Measurements from ENCODE around the gene MAGI3.

DNA sequence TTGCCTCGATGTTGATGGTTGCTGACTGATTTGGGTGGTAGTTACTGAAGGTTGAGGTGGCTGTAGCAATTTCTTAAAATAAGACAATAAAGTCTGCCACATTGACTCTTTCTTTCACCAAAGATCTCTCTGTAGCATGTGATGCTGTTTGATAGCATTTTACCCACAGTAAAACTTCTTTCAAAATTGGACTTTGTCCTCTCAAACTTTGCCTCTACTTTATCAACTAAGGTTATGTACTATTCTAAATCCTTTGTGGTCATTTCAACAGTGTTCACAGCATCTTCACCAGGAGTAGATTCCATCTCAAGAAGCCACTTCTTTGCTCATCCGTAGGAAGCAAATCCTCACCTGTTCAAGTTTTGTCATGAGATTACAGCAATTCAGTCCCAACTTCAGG, 275.8 kb downstream of the MAGI3 start:
- TF ChIP-seq, protein P1, sequence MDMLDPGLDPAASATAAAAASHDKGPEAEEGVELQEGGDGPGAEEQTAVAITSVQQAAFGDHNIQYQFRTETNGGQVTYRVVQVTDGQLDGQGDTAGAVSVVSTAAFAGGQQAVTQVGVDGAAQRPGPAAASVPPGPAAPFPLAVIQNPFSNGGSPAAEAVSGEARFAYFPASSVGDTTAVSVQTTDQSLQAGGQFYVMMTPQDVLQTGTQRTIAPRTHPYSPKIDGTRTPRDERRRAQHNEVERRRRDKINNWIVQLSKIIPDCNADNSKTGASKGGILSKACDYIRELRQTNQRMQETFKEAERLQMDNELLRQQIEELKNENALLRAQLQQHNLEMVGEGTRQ (IDR thresholded peaks at IDR 0.05): no peak
- TF ChIP-seq, protein P2, sequence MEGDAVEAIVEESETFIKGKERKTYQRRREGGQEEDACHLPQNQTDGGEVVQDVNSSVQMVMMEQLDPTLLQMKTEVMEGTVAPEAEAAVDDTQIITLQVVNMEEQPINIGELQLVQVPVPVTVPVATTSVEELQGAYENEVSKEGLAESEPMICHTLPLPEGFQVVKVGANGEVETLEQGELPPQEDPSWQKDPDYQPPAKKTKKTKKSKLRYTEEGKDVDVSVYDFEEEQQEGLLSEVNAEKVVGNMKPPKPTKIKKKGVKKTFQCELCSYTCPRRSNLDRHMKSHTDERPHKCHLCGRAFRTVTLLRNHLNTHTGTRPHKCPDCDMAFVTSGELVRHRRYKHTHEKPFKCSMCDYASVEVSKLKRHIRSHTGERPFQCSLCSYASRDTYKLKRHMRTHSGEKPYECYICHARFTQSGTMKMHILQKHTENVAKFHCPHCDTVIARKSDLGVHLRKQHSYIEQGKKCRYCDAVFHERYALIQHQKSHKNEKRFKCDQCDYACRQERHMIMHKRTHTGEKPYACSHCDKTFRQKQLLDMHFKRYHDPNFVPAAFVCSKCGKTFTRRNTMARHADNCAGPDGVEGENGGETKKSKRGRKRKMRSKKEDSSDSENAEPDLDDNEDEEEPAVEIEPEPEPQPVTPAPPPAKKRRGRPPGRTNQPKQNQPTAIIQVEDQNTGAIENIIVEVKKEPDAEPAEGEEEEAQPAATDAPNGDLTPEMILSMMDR (IDR thresholded peaks at IDR 0.05): no peak
- TF ChIP-seq, protein P3, sequence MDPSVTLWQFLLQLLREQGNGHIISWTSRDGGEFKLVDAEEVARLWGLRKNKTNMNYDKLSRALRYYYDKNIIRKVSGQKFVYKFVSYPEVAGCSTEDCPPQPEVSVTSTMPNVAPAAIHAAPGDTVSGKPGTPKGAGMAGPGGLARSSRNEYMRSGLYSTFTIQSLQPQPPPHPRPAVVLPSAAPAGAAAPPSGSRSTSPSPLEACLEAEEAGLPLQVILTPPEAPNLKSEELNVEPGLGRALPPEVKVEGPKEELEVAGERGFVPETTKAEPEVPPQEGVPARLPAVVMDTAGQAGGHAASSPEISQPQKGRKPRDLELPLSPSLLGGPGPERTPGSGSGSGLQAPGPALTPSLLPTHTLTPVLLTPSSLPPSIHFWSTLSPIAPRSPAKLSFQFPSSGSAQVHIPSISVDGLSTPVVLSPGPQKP (IDR thresholded peaks at IDR 0.05; ENCODE audit: low read depth, low read length): no peak
- no peak for TF ChIP-seq MYC (IDR thresholded peaks at IDR 0.05; ENCODE audit: borderline replicate concordance, low read length)
- no peak for TF ChIP-seq JUN (IDR thresholded peaks at IDR 0.05)
- TF ChIP-seq POLR2A (IDR thresholded peaks at IDR 0.05; ENCODE audit: low read length): no peak
- TF ChIP-seq CHD4 (IDR thresholded peaks at IDR 0.05; ENCODE audit: borderline replicate concordance): no peak
- TF ChIP-seq CBX2 (IDR thresholded peaks at IDR 0.05; ENCODE audit: borderline replicate concordance, low read depth): no peak
- no peak for TF ChIP-seq RAD21 (conservative IDR thresholded peaks at IDR 0.05 in 1 of 2, IDR thresholded peaks at IDR 0.05 in 1 of 2)
- TF ChIP-seq ZNF302 (CRISPR knock-in tag; IDR thresholded peaks at IDR 0.05): no peak
- no peak for TF ChIP-seq ESRRA (IDR thresholded peaks at IDR 0.05; ENCODE audit: borderline replicate concordance, low read length)
- TF ChIP-seq, protein P4, sequence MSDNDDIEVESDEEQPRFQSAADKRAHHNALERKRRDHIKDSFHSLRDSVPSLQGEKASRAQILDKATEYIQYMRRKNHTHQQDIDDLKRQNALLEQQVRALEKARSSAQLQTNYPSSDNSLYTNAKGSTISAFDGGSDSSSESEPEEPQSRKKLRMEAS (IDR thresholded peaks at IDR 0.05): no peak
- no peak for TF ChIP-seq RFX5 (IDR thresholded peaks at IDR 0.05)

Data from A549 (cell line).